Measurements from ENCODE around the gene ITGA5. TPM values are rescaled to one million over a fixed set of nuclear protein-coding genes. Genes with fewer than 3 reads are reported as not detected.

ITGA5 gene
- total and polyA plus RNA-seq, 2 experiments from 2014 or later, result 7.3 to 23.7 TPM

GRCh38 chr12:54394986-54395385 is 24.1 kb downstream of the ITGA5 start:
- no peaks in the 10 kb centered on the region for H3K9me3 Mint-ChIP-seq
- Histone ChIP-seq H3F3A (replicated peaks; ENCODE audit: low read depth) (no peaks in the 10 kb centered on the region), H3K4me2 (no peak overlapping the region), H3K9me2 (ENCODE audit: insufficient read depth) (0 out of 2 replicates have a peak, but pooled peaks cover 9% of the 10 kb centered on the region), H2AFZ (no peak overlapping the region), H3K4me3 (no peak overlapping the region), H4K20me1 (replicated peaks; ENCODE audit: insufficient read depth) (no peaks in the 10 kb centered on the region; the same call in 1 of the 2 replicates), H3K79me2 (replicated peaks; ENCODE audit: insufficient read depth) (no peaks in the 10 kb centered on the region), H3K36me3 (ENCODE audit: insufficient read depth) (0 out of 2 replicates have a peak, but pooled peaks cover 5% of the 10 kb centered on the region), H3K27me3 (ENCODE audit: insufficient read depth) (peaks cover 15% of the 10 kb centered on the region), H3K4me1 (ENCODE audit: insufficient read depth) (peaks cover 27% of the 10 kb centered on the region), H3K27ac (ENCODE audit: low read depth) (no peak overlapping the region)
- H3K27ac Mint-ChIP-seq, result no peak overlapping the region
- peaks cover 40% of the 10 kb centered on the region for H3K36me3 Mint-ChIP-seq (ENCODE audit: low read depth)
- H3K4me3 Mint-ChIP-seq, result no peak overlapping the region; the same call in 2 of the 3 replicates
- no peak for DNase-seq (ENCODE audit: low spot score)
- peaks cover 32% of the 10 kb centered on the region for H3K4me1 Mint-ChIP-seq
- peaks cover 18% of the 10 kb centered on the region for H3K27me3 Mint-ChIP-seq (ENCODE audit: insufficient read depth, low read depth, poor library complexity)
- TF ChIP-seq ZNF114 (CRISPR knock-in tag; IDR thresholded peaks at IDR 0.05) (no peak), POLR2AphosphoS5 (IDR thresholded peaks at IDR 0.05; ENCODE audit: low read depth) (no peak), CTCF (conservative IDR thresholded peaks at IDR 0.05; ENCODE audit: low read depth in 2 of 2) (no peak), NANOG (IDR thresholded peaks at IDR 0.05; ENCODE audit: borderline replicate concordance) (no peak), EZH2phosphoT487 (IDR thresholded peaks at IDR 0.05; ENCODE audit: unreplicated experiment) (no peak)
- ATAC-seq, result no peak

GRCh38 chr12:54394281-54394719 is 24.8 kb downstream of the ITGA5 start:
- Histone ChIP-seq H3K27ac (ENCODE audit: low read depth) (no peak overlapping the region), H2AFZ (no peak overlapping the region), H3K79me2 (replicated peaks; ENCODE audit: insufficient read depth) (no peaks in the 10 kb centered on the region), H3K4me1 (ENCODE audit: insufficient read depth) (peaks cover 34% of the 10 kb centered on the region), H3K27me3 (ENCODE audit: insufficient read depth) (peaks cover 15% of the 10 kb centered on the region), H3K4me3 (no peak overlapping the region), H3K9me2 (ENCODE audit: insufficient read depth) (0 out of 2 replicates have a peak, but pooled peaks cover 9% of the 10 kb centered on the region), H3F3A (replicated peaks; ENCODE audit: low read depth) (no peaks in the 10 kb centered on the region), H4K20me1 (replicated peaks; ENCODE audit: insufficient read depth) (no peaks in the 10 kb centered on the region; the same call in 1 of the 2 replicates), H3K4me2 (0 out of 2 replicates have a peak overlapping the region, but pooled peaks have one; percentile 60), H3K36me3 (ENCODE audit: insufficient read depth) (0 out of 2 replicates have a peak, but pooled peaks cover 5% of the 10 kb centered on the region)
- DNase-seq (ENCODE audit: low spot score) (peak; percentile 96), ATAC-seq (peak; percentile 45)
- peaks cover 20% of the 10 kb centered on the region for H3K27me3 Mint-ChIP-seq (ENCODE audit: insufficient read depth, low read depth, poor library complexity)
- no peak overlapping the region for H3K27ac Mint-ChIP-seq
- TF ChIP-seq CREB1 (CRISPR knock-in tag; IDR thresholded peaks at IDR 0.05; ENCODE audit: low read depth) (no peak), CTCF (conservative IDR thresholded peaks at IDR 0.05; ENCODE audit: low read depth in 2 of 2) (peak; percentile 80 to 83), ZNF462 (CRISPR knock-in tag; IDR thresholded peaks at IDR 0.05) (peak; percentile 60; the same call in 1 of the 2 replicates)
- peaks cover 38% of the 10 kb centered on the region for H3K4me1 Mint-ChIP-seq
- peaks cover 39% of the 10 kb centered on the region for H3K36me3 Mint-ChIP-seq (ENCODE audit: low read depth)
- no peak overlapping the region; the same call in 2 of the 3 replicates for H3K4me3 Mint-ChIP-seq
- H3K9me3 Mint-ChIP-seq, result no peaks in the 10 kb centered on the region
